Measurements from ENCODE around the gene CEP72.

GRCh38 chr5:626850-627249 lies 14.7 kb downstream of the CEP72 start:
- TF ChIP-seq, protein P1, sequence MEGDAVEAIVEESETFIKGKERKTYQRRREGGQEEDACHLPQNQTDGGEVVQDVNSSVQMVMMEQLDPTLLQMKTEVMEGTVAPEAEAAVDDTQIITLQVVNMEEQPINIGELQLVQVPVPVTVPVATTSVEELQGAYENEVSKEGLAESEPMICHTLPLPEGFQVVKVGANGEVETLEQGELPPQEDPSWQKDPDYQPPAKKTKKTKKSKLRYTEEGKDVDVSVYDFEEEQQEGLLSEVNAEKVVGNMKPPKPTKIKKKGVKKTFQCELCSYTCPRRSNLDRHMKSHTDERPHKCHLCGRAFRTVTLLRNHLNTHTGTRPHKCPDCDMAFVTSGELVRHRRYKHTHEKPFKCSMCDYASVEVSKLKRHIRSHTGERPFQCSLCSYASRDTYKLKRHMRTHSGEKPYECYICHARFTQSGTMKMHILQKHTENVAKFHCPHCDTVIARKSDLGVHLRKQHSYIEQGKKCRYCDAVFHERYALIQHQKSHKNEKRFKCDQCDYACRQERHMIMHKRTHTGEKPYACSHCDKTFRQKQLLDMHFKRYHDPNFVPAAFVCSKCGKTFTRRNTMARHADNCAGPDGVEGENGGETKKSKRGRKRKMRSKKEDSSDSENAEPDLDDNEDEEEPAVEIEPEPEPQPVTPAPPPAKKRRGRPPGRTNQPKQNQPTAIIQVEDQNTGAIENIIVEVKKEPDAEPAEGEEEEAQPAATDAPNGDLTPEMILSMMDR (IDR thresholded peaks at IDR 0.05; ENCODE audit: low read depth, low read length, missing input control) = no peak
- TF ChIP-seq EGR1 (IDR thresholded peaks at IDR 0.05; ENCODE audit: low read depth in 2 of 2) (no peak), JUND (IDR thresholded peaks at IDR 0.05) (no peak), MAX (IDR thresholded peaks at IDR 0.05) (no peak), REST (IDR thresholded peaks at IDR 0.05) (no peak), RAD21 (IDR thresholded peaks at IDR 0.05) (no peak)
